ENCODE data around the gene GYG1. TPM values are rescaled to one million over a fixed set of nuclear protein-coding genes. Genes with fewer than 3 reads are reported as not detected.

Gene GYG1
- polyA plus RNA-seq, 3 donors = 24.2 to 27.0 (median 26.5) TPM

- no peak for DNase-seq
These were observed 22.4 kb downstream of the GYG1 start for GRCh38 chr3:149013726-149014125.

- no peak for DNase-seq
These were observed 24.1 kb downstream of the GYG1 start for GRCh38 chr3:149015393-149015792.

DNA sequence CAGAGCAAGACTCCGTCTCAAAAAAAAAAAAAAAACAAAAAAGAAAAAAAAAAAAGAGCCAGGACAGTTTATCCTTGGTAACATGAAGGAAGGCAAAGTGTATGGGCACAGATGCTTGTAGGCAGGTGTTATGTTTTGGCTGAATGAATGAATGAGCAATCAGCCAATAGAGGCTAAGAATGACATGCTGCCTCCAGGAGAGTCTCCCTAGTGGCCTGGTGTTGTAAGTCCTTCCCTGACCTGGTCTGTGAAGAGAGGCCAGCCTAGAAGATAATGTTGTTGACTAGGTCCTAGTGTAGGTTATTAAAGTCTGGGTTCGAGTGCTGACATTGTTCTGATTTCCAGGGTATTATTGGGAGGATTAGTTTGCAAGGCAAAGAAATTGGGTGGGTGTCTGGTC, 24.9 kb downstream of the GYG1 start:
- DNase-seq = no peak

DNA sequence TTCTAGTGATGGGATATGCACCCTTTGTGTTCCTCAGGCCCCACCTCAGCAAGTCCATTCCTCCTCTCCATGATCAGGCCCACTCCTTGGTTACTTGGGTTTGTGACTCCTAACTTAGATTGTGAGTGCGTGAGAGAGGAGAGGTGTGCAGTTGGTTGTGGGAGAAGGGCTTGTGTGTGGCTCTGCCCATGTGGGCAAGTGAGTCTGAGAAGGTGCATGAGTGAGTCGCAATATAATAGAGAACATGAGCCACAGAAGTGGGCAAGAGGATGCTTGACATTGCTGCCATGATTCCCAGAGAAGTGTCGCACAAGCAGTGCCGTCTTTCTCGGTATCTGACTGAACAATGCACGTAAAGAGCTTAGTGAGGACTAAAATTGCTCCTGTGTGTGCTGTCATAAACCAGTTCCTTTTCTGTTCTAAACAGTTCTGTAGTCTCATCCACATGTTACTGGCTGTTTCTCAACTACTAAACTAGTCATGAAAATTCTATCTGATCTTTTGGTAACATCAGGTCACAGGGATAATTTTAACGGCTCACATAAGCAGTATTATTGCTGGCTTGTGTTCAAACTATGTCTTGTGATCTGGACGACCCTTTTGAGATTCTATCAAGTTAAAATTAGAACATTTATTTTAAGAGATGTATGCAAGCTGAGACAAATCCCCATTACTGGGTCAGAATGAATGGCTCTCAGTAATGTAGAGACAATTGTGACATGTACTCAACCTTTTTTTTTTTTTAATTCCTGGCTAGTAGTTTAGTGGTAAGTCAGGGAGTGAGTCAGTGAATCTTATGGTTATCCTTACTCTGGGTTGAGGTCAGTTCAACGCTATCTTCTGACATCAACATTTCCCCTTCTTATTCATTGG, 25.6 kb downstream of the GYG1 start:
- DNase-seq = no peak

- no peak for DNase-seq
These were observed 26.9 kb downstream of the GYG1 start for GRCh38 chr3:149018247-149018646.

- DNase-seq = no peak
These were observed 28.2 kb downstream of the GYG1 start for GRCh38 chr3:149019580-149019979.

DNA sequence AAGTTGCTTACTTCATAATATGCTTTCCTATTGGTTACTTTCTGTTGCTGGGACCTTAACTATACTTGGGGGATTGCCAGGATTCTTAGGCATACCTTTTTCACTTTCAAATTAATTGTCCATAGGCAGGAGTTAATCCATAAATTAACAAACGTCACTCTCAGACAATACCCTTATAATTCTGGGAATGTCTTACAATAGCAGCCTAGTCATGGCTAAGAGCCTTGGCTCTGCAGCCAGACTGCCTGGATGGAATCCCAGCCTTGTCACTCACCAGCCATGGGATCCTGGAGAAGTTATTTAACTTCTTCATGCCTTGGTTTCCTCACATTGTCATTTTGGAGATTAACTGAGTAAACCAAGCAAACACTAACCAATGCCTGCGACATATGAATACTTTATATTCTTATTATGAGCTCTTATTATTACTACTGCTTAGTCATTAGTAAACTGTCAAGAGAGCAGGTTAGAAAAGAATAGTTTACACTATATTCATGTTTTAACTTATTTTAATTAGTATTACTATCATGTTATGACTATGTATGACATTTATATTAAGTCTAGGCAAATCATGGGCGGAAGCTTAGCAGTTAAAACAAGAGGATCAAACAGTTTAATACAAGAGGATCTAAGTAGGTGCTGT, 29.0 kb downstream of the GYG1 start:
- DNase-seq = no peak

DNA sequence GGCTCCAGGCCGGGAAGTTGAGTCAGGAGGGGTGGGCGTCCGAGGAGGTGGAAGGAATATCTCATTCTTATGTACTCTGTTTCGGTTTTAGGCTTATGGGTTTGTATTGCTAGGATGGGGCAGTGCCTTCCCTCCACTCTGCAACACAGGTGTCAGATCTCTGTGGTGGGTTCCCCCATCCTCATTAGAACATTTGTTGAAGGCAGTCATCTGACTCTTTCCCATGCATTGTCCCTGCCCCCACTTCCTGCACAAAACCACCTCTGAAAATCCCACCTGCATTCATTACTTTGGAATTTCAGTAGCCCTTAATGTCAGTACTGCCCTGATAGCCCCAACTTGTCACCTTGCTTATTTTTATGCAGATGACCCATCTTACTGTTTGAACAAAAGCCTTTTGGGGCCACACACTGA, 29.5 kb downstream of the GYG1 start:
- no peak for DNase-seq

DNA sequence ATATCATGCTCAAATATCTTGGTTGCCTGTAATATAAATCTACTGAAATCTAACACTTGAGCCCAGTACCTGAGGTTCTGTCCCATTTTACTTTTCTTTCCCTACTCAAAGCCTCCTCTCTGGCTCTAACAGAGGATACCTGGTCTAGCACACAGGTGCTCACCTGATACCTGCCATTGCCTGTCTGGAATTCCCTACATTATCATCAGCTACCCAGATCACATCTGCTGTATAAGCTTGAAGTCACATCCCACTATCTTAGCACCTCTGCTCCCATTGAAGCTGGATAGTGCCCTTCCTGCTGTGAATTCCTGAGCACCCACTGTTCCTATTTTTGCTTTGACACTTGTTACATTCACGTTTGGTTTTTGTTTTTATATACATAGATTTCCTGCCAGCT, 30.5 kb downstream of the GYG1 start:
- no peak for DNase-seq

DNA sequence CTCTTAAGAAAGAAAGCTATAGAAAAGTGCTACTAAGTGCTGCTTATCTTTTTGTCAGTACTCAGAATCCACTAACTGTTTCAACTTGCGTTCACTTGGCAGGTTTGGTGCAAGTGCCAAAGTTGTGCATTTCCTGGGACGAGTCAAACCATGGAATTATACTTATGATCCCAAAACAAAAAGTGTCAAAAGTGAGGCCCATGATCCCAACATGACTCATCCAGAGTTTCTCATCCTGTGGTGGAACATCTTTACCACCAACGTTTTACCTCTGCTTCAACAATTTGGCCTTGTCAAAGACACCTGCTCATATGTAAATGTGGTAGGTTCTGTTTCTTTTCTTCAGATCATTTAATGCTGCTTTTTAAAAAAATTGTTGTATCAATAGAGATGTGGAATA, 32.6 kb downstream of the GYG1 start:
- DNase-seq = no peak

DNA sequence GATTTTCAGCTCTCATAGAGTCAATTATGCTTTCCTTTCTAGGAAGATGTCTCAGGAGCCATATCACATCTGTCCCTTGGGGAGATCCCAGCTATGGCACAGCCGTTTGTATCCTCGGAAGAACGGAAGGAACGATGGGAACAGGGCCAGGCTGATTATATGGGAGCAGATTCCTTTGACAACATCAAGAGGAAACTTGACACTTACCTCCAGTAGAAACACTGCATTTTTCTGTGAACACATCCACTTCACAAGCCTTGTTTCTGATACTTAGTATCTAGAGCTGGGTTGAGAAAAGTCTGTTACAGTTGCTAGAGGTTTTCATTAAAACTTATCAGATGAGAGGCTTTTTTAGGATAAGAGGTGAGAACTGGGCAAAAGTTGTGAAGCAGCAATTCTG, 35.4 kb downstream of the GYG1 start:
- DNase-seq = no peak

DNA sequence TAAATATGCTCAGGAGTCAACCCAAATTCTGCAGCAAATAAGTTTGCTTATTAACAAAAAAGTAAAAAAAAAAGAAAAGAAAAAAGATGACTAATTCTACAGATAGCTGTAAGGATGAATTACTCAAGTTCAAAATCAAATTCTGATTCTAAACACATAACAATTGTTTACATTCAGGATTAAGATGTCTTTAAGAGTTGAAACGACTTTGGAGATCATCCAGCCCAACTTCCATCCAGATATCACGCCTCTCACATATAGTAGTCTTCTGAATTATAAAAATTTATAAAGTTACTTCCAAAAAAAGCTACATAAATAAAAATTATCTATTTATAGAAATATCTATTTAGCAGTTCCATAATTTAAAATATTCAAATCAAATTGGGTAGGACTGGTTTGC, 39.8 kb downstream of the GYG1 start:
- DNase-seq = no peak

- DNase-seq = no peak
These were observed 46.3 kb downstream of the GYG1 start for GRCh38 chr3:149037684-149038083.

DNA sequence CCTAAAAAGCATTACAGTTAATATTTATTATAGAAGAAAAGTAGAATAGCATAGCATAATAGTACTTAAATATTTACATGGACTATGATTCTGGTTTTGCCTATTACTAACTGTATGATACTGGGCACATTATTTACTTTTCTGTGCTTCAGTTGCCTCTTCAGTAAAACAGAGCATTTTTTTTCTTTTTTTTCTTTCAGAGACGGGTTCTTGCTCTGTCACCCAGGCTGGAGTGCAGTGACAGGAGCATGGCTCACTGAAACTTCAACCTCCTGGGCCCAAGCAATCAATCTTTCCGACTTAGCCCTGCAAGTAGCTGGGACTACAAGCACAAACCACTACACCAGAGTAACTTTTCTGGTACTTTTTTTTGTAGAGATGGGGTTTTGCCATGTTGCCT, 47.0 kb downstream of the GYG1 start:
- DNase-seq = no peak

DNA sequence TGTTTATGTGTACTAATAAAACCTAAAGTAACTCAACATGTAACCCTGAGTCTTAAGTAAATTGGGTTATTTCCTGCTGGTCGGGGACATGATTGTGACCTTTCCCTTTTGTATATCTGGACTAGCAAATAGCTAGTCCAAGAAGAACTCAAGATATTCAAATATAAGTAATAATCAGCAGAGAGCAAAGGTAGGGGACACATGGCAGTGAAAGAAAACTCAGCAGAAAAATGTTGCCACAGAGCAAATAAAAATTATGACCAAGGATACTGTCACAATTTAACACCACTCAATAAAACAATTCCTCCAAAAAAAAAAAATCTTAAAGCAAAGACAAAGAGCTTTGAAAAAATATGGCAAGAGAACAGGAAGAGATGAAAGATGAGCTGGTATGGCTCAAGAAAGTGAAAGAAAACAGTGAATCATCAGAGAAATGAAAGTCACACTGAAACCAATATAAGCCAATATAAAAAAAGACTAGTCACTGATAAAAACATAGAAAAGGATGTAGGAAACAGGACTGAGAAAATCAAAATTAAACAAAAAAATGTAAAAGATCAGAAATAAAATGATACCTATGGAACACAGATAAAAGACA, 51.5 kb downstream of the GYG1 start:
- no peak for DNase-seq

GRCh38 chr3:149044339-149045083, 53.2 kb downstream of the GYG1 start:
- no peak for DNase-seq

DNA sequence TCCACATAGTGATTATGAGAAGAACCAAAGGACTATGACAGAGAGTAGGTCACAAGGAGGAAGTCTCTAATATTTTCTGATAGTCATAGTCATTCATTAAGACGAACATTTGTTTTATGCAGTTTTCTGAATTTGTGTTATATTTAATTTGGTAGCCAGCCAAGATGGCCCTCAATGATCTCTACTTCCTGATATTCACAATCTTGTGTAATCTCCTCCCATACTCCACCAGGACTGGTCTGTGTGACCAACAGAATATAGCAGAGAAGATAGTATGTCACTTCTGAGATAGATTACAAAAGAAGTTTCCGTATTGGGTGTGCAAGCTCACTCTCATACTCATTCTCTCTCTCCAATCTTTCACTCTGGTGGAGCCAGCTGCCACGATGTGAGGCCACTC, 64.2 kb downstream of the GYG1 start:
- no peak for DNase-seq

DNA sequence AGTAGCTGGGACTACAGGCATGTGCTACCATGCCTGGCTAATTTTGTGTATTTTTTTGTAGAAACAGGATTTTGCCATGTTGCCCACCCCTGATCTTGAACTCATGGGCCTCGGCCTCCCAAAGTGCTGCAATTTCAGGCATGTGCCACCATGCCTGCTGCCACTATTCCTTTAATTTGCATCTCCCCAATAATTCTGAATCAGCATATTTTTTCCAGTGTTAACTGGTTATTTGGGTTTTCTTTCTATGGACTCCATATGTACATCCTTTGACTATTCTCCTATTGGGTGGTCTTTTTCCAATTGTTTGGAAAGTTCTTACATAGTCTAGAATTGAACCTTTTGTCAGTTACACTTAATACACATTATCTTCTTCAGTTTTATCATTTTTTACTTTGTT, 66.9 kb downstream of the GYG1 start:
- DNase-seq = no peak

GRCh38 chr3:149058602-149059001, 67.3 kb downstream of the GYG1 start:
- DNase-seq = no peak

DNA sequence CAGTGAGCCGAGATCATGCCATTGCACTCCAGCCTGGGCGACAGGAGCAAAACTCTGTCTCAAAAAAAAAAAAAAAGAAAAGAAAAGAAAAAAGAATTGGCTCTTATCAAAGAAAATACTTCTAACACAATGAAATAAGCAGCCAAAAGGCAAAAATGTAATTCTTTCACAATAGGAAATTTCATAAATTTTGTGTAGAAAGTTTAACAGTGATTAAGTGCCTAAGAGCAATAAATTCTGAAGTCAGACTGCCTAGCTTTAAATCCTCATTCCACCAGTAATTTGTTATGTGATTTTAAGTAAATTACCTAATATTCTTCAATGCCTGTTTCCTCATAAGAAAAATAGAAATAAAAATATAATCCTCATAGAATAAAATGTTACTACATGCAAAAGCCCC, 70.4 kb downstream of the GYG1 start:
- DNase-seq = no peak

GRCh38 chr3:149067883-149068282, 76.5 kb downstream of the GYG1 start:
- no peak for DNase-seq
